ENCODE results near the gene ETFRF1.

DNA sequence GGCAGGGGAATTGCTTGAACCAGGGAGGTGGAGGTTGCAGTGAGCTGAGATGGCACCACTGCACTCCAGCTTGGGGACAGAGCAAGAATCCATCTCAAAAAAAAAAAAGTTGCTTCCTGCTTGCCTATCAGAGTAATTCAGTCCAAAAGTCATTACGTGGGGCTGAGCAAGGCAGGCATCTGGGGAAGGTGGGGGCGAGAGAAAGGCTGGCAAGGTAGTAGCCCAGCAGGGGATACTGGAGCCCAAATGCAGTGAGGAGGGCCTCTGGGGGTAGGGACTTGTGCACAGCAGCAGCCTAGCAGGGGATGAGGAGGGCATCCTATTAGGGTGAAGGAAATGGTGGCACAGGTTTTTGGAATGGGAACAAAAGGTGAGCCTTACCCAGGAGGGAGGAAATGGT is 7.1 kb downstream of the ETFRF1 start:
- no peak for TF ChIP-seq EZH2 (IDR thresholded peaks at IDR 0.05; ENCODE audit: insufficient read depth, low read length)
- TF ChIP-seq, protein P1, sequence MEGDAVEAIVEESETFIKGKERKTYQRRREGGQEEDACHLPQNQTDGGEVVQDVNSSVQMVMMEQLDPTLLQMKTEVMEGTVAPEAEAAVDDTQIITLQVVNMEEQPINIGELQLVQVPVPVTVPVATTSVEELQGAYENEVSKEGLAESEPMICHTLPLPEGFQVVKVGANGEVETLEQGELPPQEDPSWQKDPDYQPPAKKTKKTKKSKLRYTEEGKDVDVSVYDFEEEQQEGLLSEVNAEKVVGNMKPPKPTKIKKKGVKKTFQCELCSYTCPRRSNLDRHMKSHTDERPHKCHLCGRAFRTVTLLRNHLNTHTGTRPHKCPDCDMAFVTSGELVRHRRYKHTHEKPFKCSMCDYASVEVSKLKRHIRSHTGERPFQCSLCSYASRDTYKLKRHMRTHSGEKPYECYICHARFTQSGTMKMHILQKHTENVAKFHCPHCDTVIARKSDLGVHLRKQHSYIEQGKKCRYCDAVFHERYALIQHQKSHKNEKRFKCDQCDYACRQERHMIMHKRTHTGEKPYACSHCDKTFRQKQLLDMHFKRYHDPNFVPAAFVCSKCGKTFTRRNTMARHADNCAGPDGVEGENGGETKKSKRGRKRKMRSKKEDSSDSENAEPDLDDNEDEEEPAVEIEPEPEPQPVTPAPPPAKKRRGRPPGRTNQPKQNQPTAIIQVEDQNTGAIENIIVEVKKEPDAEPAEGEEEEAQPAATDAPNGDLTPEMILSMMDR (IDR thresholded peaks at IDR 0.05; ENCODE audit: insufficient read depth, low read depth, low read length) = no peak
